Activated T-cell treated with anti-CD3 and anti-CD28 coated beads, Interleukin-2, amount 50 U/mL, for 1 hour (primary cell): ENCODE results near the gene DNAJC27.

Experiments
- DNase-seq: peaks from one replicate; pipeline ENCODE4 v3.0.0-alpha.2; 2020

DNAJC27 gene

DNA sequence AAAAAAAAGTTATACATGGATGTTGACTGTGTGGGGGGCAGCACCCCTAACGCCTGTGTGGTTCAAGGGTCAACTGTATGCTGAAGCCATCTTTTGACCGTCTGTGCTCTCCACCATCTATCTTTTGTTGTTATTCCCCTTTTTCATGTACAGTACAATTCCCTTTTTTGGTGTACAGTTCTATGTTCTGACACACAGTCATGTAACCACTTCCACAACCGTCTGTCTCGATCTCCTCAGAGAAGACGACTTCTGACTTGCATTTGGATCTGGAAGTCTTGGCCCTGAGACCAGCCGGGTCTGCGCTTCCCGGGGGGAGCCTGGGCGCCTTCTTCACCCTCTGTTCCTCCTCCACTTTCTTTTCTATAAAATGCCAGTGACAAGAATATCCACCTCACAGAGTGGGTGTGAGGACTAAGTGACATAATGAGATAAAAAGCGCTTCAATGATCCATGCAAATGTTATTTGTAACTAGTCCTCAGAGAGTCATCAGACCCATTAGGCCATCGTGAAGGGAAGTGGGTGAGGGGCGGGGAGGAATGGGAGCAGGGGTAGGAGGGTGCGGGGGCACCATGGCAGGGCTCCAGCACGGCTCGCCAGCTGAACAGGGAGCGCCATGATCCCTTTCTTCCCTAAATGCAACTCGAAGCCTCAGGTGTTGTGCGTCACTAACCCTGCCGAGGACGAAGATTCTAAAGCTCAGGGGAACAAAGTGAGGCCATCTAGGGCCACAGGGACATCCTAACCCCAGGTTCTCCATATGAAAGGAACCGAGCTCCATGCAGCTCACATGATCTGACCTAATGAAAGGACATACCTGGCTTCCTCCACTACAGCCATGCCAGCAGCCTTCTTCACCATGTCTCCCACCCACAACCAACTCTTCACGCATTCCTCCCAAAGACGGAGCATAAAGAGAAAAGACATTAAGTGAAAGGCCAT is 68.3 kb downstream of the DNAJC27 start:
- DNase-seq = no peak

DNA sequence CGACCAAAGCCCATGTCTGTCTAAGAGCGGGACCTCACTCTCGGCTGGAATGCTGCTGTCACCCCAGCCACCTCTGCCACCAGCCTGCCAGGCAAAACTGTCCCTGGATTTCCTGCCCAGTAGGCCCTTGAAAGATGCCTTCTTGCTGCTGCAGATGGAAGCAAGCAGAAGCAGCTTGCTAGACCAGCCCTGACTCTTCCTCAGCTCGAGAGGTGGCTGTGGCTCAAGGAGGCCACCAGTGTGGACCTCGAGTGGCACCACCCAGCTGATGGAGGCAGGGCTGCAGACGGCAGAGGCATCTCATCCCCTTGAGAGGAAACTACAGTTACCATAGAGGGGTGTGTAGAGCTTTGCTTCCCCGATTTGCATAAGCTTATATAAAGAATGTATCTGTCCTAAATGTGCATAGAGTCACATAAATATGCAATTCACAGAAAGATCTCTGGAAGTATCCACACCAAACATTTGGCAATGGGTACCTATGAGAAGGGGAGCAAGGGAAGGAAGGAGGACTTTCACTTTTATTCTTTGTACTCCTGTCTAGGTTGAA is 72.3 kb downstream of the DNAJC27 start:
- DNase-seq = no peak

- no peak for DNase-seq
These were observed 73.3 kb downstream of the DNAJC27 start for GRCh38 chr2:24898122-24899109.

- no peak for DNase-seq
These were observed 77.0 kb downstream of the DNAJC27 start for GRCh38 chr2:24894750-24895149.

- DNase-seq = no peak
These were observed 77.8 kb downstream of the DNAJC27 start for GRCh38 chr2:24893934-24894333.
